Measurements from ENCODE around the gene KRT86.
"Not testable (repeated sequence)": the region's sequence is repeated elsewhere in the genome, so short reads cannot be mapped to it uniquely, and the experiment has no call there.

Gene KRT86

GRCh38 chr12:52239767-52240166, 34.7 kb upstream of the KRT86 start:
- no peak for DNase-seq

- not testable (repeated sequence) for DNase-seq
These were observed 34.2 kb upstream of the KRT86 start for GRCh38 chr12:52240247-52240646.

DNA sequence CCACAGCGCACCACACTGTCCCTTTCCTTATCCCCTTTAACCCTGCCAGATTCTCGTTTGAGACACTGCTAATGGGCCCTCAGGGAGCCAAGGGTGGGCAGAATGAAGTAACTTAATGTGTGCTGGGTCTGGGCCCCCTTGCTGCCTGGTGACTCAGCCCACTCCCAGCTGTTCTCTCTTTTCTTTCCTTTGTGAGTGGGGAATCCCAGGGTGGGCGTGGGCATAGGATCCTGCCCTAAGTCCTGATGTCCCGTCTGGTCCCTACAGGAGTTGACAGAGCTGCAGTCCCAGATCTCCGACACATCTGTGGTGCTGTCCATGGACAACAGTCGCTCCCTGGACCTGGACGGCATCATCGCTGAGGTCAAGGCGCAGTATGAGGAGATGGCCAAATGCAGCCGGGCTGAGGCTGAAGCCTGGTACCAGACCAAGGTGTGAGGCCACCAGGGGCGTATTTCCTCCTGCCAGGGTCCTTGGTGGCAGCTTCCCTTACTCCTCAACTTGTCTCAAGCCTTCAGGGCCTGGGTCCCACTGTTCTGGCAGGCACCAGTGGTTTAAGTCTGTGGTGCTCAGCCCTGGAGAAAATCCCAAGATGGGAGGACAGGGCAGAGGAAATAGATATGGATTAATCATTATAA, 33.1 kb upstream of the KRT86 start:
- no peak for DNase-seq

DNA sequence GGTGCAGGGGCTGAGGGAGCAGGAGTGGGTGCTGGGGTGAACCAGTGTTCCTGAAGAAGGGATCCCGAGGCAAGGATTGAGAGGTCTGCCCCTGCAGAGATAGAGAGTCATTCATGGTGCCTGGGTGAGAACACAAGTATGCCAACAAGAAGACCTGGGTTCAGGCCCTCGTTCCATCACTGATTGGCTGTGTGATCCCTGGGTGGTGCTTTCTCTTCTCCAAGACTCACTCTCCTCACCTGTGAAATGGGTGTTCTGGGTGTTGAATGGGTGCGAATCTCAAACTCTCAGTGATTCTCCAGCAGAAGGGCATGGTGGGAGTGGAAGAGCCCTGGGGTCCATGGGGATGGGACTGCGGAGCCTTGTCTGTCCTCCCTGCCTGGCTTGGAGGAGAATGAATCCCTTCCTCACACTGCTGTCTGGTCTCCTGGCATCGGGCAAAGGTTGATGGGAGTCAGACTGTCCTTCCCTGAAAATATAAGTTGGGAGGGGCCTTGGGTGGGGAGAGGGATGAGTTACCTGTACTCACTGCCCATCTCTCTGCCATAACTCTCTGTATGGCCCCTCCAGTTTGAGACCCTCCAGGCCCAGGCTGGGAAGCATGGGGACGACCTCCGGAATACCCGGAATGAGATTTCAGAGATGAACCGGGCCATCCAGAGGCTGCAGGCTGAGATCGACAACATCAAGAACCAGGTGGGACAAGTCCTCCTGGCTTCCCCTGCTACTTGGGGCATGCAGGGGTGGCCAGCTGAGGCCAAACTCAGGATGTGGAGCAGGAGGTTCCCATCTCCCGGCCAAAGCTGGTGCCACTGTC, 31.8 kb upstream of the KRT86 start:
- DNase-seq: no peak

DNA sequence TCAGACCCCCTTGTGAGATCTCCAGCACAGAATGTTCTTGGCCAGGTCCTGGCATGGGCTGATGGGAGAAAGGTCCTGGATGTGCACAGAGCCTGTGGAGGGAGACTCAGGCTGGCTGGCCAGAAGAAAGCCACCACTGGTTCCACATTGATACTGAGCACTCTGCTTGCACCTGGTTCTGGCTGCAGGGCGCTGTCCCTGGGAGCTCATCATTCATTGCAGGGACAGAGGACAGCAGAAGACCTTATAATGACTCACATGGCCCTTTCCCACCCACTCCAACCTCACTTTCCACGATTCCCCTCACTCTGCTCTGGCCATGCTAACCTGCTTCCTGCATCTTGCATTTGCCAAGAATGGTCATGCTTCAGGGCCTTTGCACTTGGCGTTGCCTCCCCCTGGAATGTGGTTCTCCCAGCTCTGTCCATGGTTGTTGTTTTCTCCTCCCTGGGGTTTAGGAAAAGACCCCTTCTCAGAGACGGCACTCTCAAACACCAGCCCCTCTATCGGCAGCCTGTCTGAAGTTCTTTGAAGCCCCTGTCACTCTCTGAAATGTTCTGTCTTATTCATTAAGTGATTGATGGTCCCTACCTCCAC, 31.1 kb upstream of the KRT86 start:
- DNase-seq: no peak

GRCh38 chr12:52243856-52244614, 30.4 kb upstream of the KRT86 start:
- peak; percentile 72 to 79 for DNase-seq

DNA sequence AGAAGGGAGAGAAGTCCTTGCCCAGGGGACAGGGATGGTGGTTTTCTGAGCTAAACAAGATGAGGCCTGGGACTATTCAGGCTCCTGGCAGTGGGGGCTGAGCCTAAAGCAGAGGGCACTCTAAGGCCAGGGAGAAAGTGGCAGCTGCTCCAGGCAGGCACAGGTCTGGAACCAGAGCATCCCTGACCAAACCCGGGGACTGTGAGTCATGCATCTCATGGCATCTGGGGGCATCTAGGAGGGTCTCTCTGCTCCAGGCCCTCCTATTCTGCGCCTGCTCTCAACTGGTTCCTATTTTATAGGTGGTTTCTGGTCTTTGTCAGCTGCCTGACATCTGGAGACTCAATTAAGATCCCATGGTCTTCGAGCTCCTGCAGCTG, 29.8 kb upstream of the KRT86 start:
- DNase-seq: no peak

- DNase-seq: no peak
These were observed 29.0 kb upstream of the KRT86 start for GRCh38 chr12:52245259-52245961.

GRCh38 chr12:52245962-52246569, 28.4 kb upstream of the KRT86 start:
- no peak for DNase-seq

- no peak for DNase-seq
These were observed 27.5 kb upstream of the KRT86 start for GRCh38 chr12:52246720-52247621.

DNA sequence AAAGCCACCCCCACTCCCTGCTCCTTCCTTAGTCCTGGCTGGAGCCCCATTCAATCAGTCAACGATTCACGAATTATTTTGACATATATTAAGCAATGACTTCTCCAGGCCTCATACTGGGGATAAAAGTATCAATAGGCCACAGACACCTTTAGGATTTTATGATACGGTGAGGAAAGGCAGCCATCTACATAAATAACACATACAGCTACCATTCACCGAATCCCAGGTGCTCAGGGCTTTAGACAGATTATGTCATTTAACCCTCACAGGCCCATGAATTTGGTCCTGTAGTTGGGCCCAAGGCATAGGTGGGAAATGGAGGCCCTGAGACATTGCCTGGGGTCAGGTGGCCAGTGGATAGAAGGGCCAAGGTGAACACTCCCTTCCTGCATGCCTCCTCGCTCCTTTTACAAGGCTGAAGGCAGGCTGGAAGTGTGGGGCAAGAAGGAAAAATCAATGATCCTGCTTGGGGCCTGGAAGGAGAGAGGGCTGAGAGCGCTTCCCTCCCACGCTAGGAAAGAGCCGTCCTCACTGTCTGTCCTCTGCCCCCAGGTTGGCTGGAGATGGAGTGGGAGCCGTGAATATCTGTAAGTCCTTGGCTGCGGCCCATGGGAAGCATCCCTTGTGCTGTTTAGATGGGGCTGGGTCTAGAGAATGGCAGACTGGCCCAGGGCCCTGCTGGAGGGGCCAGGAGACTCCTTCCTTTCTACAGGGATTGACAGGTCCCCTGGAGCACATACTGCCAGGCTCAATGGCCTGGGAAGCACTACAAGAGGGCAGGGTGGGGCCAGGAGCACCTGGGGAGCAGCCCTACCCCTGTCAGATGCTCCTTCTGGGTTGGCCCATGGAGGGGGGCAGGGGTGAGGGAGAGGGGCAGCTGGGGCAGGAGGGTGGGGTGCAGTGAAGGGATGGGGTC, 26.6 kb upstream of the KRT86 start:
- DNase-seq: peak in 1 of 2 experiments; percentile 10

DNA sequence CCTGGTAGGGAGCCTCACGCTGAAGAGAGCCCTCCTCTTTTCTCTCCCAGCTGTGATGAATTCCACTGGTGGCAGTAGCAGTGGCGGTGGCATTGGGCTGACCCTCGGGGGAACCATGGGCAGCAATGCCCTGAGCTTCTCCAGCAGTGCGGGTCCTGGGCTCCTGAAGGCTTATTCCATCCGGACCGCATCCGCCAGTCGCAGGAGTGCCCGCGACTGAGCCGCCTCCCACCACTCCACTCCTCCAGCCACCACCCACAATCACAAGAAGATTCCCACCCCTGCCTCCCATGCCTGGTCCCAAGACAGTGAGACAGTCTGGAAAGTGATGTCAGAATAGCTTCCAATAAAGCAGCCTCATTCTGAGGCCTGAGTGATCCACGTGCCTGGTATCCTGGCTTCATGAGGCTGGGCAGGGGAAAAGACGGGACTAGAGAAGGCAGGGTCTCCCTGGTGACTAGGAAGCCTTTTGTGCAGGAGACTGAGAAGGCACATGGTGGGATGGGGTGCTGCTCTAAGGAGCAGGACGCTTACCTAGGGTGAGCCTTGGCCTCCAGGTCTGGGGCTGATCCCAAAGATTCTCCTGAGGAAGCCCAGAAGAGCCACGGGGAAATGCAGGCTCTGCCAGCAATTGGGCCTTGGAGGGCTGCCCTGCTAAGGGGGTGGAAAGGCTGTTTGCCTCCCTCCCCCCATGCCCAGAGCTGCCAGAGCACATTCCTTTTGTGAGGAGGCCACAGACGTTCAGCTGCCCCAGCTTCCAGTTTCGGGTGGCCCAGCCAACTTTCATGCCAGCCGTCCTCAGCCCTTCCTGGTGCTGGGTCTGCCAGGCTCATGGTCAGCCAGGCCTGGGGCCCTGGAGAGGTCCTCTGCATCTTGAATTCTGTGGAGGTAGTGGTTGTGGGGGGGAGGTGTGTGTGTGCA, 25.6 kb upstream of the KRT86 start:
- DNase-seq: peak in 1 of 2 experiments; percentile 9

DNA sequence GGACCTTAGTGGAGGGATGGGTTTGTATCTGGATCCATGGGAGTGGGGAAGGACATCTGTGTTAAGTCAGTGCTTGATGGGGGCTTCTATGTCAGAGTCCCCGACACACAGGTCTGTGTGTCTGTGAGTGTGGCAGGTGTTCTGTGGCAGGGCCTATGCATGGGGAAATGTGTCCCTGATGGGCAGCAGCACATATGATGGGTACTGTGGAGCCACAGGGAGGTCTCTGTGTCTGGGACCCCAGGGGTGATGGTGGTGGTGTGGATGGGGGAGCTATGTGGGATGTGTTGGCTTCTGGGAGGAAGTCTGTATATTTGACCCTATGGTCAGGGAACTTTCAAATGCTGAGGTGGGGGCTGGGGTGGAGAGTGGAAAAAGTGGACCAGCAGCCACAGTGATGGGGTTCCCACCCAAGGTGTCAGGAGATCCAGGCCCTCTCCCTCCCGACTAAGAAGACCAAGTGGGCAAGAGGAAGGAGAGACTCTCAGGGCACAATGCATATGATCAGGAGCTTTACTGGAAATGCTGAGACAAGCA, 24.9 kb upstream of the KRT86 start:
- DNase-seq: peak in 1 of 2 experiments; percentile 8

GRCh38 chr12:52250048-52250990, 24.1 kb upstream of the KRT86 start:
- peak in 1 of 2 experiments; percentile 15 for DNase-seq

- DNase-seq: no peak
These were observed 22.9 kb upstream of the KRT86 start for GRCh38 chr12:52251367-52252051.

GRCh38 chr12:52252175-52252615, 22.2 kb upstream of the KRT86 start:
- DNase-seq: not testable (repeated sequence)
